Measurements from ENCODE around the gene ENTREP1.
"Not testable (repeated sequence)": the region's sequence is repeated elsewhere in the genome, so short reads cannot be mapped to it uniquely, and the experiment has no call there.

The ENTREP1 gene

DNA sequence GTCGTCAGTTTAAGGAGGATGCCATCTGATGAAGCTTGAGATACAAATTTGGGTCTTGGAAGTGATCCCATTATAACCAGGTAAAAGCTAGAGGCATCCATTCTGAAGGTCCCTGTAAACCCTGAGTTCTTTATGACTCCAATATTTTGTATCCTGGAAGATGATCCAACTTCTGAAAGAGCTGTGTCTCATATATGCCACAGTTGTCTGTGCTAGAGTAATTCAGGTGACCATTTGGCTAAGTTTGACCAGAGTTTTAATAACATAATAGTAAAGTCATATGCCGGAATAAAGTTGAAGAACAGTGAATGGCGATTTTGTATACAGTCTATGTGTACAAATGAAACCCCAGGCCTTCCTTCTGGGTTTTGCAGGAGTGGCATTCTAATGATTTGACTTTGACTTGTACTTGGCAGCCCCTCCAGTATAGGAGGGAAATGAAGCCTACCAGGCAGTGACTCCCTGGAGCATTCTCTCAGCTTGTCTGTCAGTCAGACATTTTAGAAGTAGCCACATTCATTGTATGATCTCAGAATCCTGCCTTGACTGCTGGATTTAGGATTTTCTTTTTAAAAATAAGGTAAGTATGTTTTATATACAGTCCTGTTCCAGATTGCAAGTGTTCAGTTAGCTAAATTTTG is 39.6 kb downstream of the ENTREP1 start:
- no peak for DNase-seq (ENCODE audit: low spot score)

DNA sequence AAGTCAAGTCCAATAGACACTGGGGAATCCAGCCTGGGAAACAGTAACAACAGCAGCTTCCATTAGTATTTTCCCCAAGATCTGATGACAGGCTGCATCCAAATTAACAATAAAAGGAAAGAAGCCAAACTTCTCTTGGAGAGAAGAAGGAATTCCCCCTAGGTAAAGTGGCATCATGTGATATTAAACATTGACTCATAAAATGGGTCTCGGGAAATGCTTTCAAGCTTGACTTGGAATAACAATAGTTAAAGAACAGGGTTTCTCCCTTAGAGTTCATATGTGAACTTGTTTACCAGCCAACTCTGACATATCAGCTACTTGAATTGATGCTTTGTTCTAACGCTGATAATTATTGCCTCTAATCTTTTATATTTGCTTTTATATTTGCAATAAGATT is 45.4 kb downstream of the ENTREP1 start:
- no peak for DNase-seq (ENCODE audit: low spot score)

DNA sequence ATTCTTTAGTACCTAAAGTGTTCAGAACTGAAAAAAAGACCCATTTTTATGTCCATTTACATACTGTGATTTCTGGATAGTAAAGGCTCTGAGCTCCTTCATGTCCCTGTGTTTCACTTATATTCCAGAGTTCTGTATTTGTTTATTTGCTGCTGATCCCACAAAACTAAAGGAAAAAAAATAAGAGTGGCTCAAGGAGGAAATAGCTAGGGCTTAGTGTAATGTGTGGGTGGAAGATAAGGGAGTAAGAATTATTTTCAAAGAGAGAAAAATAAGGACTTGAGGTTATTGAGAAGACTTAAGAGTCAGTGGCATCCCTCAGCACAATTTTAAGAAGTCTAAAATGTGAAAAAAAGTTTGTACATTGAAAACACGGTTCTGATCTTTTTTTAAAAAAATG is 46.0 kb downstream of the ENTREP1 start:
- no peak for DNase-seq (ENCODE audit: low spot score)

DNA sequence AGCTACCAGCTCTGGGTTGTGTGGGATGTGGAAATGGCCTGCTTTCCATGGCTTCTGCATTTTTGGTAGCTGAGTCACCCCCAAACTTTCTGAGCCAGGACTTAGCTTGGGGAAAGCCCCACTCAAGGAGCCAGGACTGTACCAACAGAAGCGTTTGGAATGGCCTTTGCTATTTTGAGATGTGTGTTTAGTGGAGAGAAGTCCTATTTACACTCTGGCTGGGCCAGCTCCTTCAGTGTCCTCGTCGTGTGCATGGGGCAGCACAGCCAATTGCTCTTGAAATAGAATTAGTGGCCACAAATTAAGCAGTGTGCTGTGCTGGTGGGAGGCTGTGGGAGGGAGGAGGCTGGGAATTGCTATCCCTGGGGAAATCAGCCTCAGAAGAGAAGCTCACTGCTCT is 51.6 kb downstream of the ENTREP1 start:
- DNase-seq (ENCODE audit: low spot score) = no peak

DNA sequence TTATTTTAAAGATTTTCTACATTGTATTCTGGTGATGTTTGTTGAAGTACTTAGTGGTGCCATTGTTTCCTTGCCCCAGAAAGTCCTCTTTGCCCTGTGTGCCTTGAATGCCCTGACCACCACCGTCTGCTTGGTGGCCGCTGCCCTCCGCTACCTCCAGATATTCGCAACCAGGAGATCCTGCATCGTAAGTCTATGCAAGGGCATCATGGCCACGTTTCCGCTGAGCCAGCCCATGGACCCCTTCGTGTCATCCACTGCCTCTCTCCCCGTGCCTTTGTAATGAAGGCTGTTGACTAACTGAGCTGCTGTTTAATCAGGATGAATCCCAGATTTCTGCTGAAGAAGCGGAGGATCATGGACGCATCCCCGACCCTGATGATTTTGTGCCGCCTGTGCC is 52.3 kb downstream of the ENTREP1 start:
- DNase-seq (ENCODE audit: low spot score) = no peak

DNA sequence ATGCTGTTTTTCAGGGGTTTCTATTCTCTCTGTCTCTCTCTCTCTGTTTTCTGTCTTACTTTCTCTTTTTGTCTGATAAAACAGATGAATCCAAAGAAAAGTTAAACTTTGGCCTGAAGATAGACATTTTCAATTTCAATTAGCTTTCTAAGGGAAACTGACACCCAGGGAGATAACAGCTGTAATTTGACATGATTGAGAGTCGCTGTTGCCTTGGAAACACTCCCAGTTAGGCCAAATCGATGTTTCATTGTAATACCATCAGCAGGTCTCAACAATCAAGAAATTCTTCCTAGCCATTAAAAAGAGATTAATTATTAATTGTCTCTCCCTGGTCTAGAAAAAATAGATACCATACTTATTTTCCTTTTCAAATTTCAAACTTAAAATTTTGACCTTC is 53.0 kb downstream of the ENTREP1 start:
- no peak for DNase-seq (ENCODE audit: low spot score)

DNA sequence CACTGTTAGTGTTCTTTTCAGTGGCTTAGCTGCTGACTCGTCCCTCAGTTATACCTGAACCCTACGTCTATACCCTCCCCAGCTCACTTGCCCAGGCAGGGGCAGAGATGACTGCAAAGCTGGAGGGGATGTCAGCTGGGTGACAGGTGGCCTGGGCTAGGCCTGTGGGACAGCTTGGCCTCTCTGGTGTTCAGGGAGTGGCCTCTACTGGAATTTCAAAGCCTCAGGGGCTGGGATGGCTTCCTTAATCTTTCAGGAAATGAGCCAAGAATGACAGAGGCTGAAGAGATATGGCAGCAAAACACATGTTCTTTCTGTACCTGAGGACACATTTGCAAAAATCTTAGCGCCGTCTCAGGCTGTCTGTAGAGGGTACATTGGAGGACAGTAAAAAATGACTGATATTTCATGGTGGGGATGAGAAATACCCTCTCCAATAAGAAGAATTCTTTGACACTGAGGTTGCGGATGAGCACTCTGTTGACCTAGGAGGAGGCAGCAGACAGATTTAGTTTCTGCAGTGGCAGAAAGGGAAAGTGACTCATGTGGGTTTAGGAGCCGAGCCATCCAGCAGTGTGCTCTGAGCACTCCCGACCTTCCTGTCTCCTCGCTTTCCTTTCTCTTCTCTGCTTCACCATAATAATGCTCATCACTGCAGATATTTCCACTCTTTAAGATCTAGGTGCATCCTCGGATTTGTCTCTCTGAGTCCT is 54.4 kb downstream of the ENTREP1 start:
- no peak for DNase-seq (ENCODE audit: low spot score)

DNA sequence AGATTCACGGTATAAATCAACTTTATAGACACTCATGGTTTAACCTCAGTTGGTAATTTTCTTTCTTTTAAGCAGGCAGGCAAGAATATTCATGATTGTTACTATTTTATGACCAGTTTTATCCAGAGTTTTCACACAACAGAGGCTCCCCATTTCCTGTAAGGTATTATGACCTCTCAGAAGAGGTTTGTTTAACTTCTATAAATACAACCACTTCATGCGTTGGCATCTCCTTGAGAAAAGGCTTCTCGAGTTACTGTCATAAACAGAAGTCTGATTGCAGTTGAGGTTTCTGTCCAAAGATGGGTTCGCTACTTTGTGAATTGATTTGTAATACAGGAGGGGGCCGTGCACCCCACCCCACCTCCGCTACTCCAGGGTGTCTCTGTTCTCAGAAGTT is 55.3 kb downstream of the ENTREP1 start:
- DNase-seq (ENCODE audit: low spot score) = no peak

DNA sequence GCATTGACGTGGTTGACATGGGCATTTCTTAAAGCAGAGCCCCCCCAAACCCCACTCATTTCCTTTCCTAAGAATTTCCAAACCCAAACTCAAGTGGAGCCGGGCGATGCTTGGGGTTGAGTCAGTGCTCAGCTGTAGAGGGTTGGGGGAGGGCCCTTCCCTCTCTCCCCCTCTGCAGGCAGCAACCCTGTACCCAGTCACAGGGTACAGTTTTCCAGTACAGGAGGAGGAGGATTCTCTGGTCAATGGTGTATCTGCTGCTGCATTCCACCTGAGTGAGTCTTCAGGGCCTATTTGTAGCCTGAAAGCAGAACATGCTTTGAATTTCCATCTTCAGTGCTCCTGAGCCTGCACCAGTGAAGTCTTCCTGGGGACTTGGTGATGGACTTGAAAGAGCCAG is 55.8 kb downstream of the ENTREP1 start:
- no peak for DNase-seq (ENCODE audit: low spot score)

DNA sequence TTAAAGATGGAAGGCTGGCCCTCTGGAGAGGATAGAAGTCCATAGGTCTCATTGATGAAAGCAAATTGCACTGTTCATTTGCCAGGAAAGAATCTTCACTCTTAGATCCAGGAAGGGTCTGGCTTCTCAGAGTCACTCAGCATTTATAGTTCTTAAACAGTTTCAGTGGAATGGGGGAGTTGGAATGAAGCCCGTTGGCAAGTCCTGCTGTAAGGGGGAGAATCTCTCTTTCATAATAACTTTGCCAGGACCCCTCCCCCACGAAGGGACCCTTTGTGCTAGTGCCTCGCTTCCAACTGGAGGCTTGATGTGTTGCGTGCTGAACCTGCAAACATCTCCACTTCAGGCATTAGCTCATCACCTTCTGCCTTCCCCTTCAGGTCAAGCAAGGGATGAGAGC is 57.1 kb downstream of the ENTREP1 start:
- DNase-seq (ENCODE audit: low spot score) = no peak

DNA sequence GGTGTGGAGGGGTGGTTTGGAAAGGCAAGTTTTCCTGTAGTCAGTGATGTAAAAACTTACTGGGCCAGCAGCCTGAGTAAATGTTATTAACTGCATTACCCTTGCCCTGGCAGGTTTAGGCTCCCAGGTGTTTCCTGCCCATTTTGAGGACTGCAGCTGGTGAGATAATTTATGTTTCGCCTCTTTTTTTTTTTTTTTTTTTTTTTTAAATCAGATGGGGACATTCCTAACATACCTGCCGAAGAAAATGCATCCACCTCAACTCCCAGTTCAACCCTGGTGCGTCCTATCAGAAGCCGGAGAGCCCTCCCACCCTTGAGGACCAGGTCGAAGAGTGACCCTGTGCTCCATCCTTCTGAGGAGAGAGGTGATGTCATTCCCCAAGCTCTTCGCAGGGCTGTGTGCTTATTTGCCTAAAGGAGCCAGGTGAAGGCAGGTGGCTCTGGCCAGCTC is 60.6 kb downstream of the ENTREP1 start:
- DNase-seq (ENCODE audit: low spot score) = no peak

DNA sequence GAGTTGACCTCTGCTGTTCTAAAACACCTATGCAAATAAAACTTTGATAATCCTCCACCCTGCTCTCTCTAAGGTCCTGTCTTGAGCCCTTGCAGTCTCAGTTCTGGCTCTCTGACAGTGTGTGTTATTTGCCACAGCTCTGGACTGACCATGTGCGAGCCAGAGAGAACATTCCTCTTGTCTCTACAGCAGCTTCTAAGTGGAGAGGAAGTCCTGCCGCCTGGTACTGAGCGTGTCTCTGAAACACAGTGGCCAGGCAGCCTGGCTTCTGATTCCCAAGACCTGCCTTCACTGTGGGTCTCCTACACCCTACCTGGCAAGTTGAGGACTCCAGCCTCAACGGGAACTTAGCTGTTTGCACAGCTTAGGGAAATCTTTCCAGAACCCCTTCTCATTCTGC is 61.6 kb downstream of the ENTREP1 start:
- no peak for DNase-seq (ENCODE audit: low spot score)

DNA sequence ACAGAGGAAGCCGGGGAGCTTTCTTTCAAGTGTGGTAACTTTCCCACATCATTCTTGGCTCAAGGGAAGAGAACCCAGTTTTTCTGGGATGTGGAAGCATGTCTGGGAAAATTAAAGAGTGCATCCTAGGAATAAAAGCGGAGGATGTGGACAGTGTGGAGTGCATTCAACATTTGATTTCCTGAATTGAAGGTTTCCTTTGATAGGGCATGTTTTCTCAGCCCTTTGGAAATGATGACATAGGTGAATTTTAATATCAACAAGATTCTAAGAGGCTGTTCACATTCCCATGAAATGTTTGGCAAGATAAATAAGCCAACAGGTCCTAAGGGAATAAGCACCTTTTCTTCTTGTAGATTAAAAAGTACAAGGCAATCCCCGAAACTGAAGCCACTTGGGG is 63.6 kb downstream of the ENTREP1 start:
- no peak for DNase-seq (ENCODE audit: low spot score)

DNA sequence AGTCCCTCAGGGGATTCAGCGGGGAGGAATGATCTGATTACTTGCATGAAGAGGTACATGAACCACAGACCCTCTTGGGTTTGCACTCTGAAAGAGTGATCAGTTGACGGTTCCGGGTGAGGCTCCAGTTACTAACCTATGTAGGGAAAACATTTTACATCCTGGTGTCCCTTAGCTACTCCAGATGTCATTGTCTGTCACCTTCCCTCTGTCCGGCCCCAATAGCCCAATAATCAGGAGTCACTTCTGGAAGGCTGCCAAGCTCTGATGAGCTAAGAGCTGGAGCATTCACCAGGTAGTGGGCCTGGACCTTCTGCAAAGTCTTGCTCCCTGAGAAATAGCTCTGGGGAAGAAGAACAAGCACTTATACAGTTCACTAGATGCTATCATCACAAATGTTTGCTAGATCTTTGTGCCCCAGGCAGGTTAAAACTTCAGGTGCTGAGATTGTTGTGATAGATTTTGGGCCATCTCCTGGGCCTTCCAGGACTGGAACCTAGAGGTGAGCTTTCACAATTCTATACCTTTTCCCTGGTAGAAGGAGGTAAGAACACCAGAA is 64.5 kb downstream of the ENTREP1 start:
- no peak for DNase-seq (ENCODE audit: low spot score)

DNA sequence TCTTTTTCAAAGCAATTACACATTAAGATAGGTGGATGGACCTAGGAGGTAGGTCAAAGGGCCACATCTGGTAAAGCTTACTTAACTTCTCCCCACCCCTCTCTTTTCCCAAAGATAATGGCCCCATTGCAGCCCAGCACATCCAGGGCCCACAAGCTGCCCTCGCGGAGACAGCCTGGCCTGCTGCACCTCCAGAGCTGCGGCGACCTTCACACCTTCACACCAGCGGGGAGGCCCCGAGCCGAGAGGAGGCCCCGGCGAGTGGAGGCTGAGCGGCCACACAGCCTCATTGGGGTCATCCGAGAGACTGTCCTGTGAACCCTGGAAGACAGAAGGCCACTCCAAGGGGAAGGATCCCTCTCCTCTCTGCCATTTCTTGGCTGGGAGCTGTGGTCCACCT is 66.5 kb downstream of the ENTREP1 start:
- no peak for DNase-seq (ENCODE audit: low spot score)

DNA sequence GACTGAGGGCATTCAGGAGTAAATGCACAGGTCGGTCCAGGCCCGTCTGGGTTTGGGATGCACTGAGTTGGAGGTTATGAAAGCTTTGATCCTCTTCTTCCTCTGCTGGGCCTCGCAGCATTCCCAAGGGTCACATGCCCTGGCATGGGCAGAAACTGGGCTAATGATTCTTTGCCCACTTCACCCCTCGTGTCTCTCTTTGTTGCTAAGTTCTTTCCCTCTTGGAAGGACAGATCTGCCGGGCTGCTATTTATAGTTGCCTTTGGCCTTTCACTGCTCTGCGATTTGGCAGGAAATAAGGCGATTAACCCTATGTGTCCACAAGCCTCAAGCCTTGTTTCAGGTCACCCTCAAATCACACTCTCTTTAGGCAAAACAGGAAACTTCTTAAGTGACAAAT is 66.9 kb downstream of the ENTREP1 start:
- DNase-seq (ENCODE audit: low spot score) = no peak

DNA sequence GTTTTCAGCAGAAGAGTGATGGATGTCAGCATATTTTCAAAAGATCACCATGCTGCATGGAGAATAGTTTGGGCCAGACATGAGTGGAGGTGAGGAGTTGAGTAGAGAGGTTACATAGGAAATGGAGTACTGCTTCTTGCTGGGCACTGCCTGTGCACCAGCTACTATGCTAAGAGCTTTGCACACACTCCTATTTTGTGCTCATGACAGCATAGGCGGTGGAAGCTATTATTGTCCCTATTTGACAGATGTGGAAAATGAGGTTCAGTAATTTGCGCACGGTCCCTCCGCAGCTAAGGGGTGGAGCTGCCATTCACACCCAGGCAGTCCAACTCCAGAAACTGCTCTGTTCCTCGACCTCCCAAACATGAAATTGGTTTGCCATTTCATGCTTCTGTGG is 67.8 kb downstream of the ENTREP1 start:
- DNase-seq (ENCODE audit: low spot score) = no peak

DNA sequence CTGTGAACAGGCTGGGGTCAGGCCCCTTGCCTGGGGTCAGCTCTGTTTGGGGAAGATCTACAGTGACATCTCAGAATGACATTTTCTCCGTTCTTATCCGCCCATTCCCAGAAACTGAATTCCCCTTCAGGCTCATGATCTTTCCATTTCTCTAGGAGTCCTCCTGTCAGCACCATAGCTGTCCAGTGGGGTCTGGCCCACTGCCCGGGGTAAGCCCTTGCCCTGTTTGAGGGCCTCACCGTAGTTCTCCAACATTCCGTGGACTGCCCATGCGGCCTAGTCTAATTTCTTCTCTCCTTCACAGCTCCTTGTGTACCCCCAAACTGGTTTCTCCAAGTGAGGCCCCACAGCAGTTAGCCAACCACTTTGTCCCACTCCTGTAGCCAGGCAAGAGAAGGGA is 68.4 kb downstream of the ENTREP1 start:
- DNase-seq (ENCODE audit: low spot score) = no peak

DNA sequence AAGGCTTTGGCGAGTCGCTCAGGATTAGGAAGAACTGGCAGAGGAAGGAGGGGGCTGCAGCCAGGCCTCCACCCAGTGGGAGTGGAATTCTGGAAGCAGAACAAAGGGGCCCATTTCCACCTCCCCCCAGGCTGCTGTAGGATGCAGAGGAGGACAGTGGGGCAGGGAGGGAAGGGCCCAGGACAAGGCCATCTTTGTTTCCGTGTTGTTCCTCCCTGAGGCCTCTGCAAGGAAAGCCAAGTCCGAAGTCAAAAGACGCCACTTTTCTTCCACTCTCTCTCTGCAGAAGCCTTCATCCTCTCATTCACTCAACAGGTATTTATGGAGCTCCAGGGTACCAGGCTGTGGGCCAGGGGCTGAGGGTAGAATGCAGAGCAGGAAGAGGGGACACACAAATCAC is 70.7 kb downstream of the ENTREP1 start:
- no peak for DNase-seq (ENCODE audit: low spot score)

DNA sequence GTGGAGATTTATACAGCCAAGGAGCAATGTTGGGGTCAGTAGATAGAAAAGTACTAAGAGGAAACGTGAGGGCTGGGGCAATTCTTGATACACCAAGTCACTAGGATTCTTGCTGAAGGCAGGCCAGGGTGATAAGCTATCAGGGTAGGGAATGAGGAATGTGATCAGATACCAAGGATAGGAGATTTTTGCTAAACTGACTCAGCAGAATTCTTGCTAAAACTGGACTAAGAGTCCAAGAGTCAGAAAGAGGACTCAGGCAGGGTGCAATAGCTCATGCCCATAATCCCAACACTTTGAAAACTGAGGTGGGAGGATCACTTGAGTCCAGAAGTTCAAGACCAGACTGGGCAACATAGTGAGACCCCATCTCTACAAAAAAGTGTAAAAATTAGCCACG is 71.7 kb downstream of the ENTREP1 start:
- no peak for DNase-seq (ENCODE audit: low spot score)

DNA sequence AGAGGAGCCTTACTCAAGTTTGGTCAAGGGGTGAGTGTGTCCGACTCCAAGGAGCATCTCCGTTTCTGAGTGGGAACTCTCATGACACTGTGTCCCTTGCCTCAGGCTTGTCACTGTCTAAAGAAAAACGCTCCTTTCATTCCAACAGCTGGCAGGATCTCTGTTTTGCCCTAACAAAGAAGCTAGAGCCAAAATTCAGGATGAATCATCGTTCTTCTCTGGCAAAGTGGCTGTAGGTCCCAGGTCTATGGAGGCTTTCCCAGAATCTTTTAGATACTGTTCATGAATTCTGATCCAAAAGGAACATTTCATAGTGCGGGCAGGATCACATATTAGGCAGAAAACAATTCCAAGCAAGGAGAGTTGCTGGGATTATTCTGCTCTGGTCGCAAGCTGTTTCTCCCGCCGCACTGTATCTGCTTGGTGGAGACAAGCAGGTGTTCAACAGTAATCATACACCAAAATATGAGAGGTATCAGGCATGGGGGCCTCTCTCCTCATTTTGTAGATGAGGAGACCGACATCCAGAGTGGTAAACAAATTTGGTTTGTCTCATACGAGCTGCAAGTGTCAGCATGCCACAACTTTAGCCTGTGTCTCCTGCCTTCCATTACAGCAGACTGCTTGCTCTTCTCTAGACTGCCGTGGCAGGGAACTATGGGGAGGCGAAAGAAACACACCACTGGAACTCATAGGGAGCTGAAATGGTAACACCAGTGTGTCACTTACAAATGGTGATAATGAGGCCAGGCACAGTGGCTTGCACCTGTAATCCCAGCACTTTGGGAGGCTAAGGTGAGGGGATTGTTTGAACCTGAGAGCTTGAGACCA is 72.6 kb downstream of the ENTREP1 start:
- DNase-seq (ENCODE audit: low spot score) = no peak

DNA sequence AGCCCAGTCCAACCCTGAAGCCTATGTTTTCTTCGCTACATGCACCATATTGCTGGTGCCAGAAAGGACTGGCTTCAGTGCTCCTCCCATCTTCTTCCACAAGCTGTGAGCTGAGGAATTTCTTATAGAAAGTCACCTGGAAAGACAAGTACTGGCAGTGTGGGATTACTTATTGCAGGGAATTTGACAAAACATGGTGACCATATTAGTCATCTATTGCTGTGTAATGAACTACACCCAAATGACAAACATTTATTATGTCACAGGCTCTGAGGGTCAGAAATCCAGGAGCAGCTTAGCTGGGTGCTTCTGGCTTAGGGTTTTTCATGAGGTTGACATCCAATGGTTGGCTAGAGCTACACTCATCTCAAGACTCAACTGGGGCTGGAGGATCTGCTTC is 75.5 kb downstream of the ENTREP1 start:
- no peak for DNase-seq (ENCODE audit: low spot score)

DNA sequence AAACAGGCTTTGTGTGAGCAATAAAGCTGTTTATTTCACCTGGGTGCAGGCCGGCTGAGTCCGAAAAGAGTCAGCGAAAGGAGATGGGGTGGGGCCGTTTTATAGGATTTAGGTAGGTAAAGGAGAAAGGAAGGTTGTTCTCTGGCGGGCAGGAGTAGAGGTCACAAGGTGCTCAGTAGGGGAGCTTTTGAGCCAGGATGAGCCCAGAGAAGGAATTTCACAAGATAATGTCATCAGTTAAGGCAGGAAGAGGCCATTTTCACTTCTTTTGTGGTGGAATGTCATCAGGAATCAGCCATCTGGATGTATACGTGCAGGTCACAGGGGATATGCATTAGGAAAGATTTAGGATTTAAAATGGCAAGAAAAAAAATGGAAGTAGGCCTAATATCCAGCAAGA is 84.9 kb downstream of the ENTREP1 start:
- not testable (repeated sequence) for DNase-seq (ENCODE audit: low spot score)
